ENCODE measurements around the gene TIAM2.

GRCh38 chr6:154998855-154999254, 3.7 kb downstream of the TIAM2 start:
- TF ChIP-seq CTCF (IDR thresholded peaks at IDR 0.05; ENCODE audit: low read length) (no peak), EZH2 (IDR thresholded peaks at IDR 0.05; ENCODE audit: borderline replicate concordance, low read length) (no peak)

Measured in OCI-LY1 (cell line).